ENCODE data around the gene DOCK2.

Gene DOCK2

GRCh38 chr5:169742771-169743296, 105.8 kb downstream of the DOCK2 start:
- H3K27ac ChIP-seq (replicated peaks; ENCODE audit: low read length), result no peak overlapping the region
- H4K8ac ChIP-seq (ENCODE audit: low read depth, low read length), result no peak overlapping the region
- DNase-seq (ENCODE audit: low spot score), result no peak
- no peak overlapping the region for H2AK5ac ChIP-seq (ENCODE audit: low read depth, low read length)
- no peak overlapping the region for H3K4me3 ChIP-seq (ENCODE audit: low read length in 2 of 2)
- H3K18ac ChIP-seq (ENCODE audit: low read length), result no peak overlapping the region
- no peaks in the 10 kb centered on the region for H3K79me1 ChIP-seq (ENCODE audit: low read depth, low read length)
- no peak overlapping the region for H3K4me2 ChIP-seq (ENCODE audit: insufficient read depth, low read length, poor library complexity, severe bottlenecking)
- no peak overlapping the region for H2BK12ac ChIP-seq (ENCODE audit: low read length)
- no peak overlapping the region for H3K23ac ChIP-seq (ENCODE audit: low read depth, low read length, poor library complexity)
- no peaks in the 10 kb centered on the region for H3K36me3 ChIP-seq (replicated peaks in 1 of 2; ENCODE audit: control insufficient read depth in 2 of 2, insufficient read depth in 2 of 2, low read length in 2 of 2)
- WGBS, 2 donors (ENCODE audit: extremely low coverage in 2 of 2, insufficient read length in 2 of 2, insufficient replicate concordance in 1 of 2), result no CpG with 5 or more reads among the region's 7 CpGs
- no peaks in the 10 kb centered on the region for H3K9me3 ChIP-seq (replicated peaks in 1 of 2; ENCODE audit: control insufficient read depth in 2 of 2, insufficient read depth in 1 of 2, low read depth in 1 of 2, low read length in 2 of 2)
- H3K14ac ChIP-seq (ENCODE audit: low read length), result no peak overlapping the region
- H2BK15ac ChIP-seq (ENCODE audit: low read length), result no peak overlapping the region
- H4K91ac ChIP-seq (ENCODE audit: low read depth, low read length, poor library complexity), result no peak overlapping the region
- H2AFZ ChIP-seq (ENCODE audit: low read length), result no peak overlapping the region
- H2BK120ac ChIP-seq (ENCODE audit: low read depth, low read length), result no peak overlapping the region
- no peak overlapping the region for H3K4ac ChIP-seq (ENCODE audit: low read length)
- no peak overlapping the region for H3K9ac ChIP-seq (ENCODE audit: low read depth, low read length, poor library complexity)
- H3K4me1 ChIP-seq (ENCODE audit: control insufficient read depth in 2 of 2, insufficient read depth in 1 of 2, low read depth in 1 of 2, low read length in 2 of 2), result no peaks in the 10 kb centered on the region
- no peak overlapping the region for H2BK5ac ChIP-seq (ENCODE audit: low read length)
- peaks cover 0 to 3% (median 0%) of the 10 kb centered on the region in 3 experiments for H3K27me3 ChIP-seq (ENCODE audit: control insufficient read depth in 3 of 3, insufficient read depth in 3 of 3, low read depth in 1 of 3, low read length in 3 of 3)

DNA sequence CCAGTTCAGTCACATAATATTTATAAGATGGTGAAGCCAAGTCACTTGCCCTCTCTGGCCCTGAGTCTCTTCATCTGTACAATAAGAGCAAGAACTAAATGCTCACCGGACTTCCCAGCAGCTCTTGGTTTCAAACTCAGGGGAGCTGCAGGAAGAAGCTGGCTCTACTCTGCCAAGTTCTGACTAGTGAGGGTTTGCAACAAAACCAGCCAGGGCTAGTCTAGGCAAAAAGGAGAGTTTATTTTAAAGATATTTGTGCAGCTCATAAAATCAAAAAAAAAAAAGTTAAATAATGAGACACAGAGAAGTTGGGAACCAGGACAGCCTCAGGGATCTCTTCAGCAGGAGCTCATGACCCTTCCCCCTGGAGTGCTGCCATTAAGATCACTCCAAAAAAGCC, 107.3 kb downstream of the DOCK2 start:
- no peak overlapping the region for H3K4ac ChIP-seq (ENCODE audit: low read length)
- no peak overlapping the region for H3K14ac ChIP-seq (ENCODE audit: low read length)
- H3K4me2 ChIP-seq (ENCODE audit: insufficient read depth, low read length, poor library complexity, severe bottlenecking), result no peak overlapping the region
- H2BK5ac ChIP-seq (ENCODE audit: low read length), result no peak overlapping the region
- peaks cover 0 to 3% (median 0%) of the 10 kb centered on the region in 3 experiments for H3K27me3 ChIP-seq (ENCODE audit: control insufficient read depth in 3 of 3, insufficient read depth in 3 of 3, low read depth in 1 of 3, low read length in 3 of 3)
- no peak overlapping the region for H4K91ac ChIP-seq (ENCODE audit: low read depth, low read length, poor library complexity)
- H3K18ac ChIP-seq (ENCODE audit: low read length), result no peak overlapping the region
- H2AFZ ChIP-seq (ENCODE audit: low read length), result no peak overlapping the region
- H3K27ac ChIP-seq (replicated peaks; ENCODE audit: low read length), result no peak overlapping the region
- no peaks in the 10 kb centered on the region for H3K4me1 ChIP-seq (ENCODE audit: control insufficient read depth in 2 of 2, insufficient read depth in 1 of 2, low read depth in 1 of 2, low read length in 2 of 2)
- no peak overlapping the region for H2AK5ac ChIP-seq (ENCODE audit: low read depth, low read length)
- no peak for DNase-seq (ENCODE audit: low spot score)
- H3K9me3 ChIP-seq (replicated peaks in 1 of 2; ENCODE audit: control insufficient read depth in 2 of 2, insufficient read depth in 1 of 2, low read depth in 1 of 2, low read length in 2 of 2), result no peaks in the 10 kb centered on the region
- H3K23ac ChIP-seq (ENCODE audit: low read depth, low read length, poor library complexity), result no peak overlapping the region
- WGBS, 2 donors (ENCODE audit: extremely low coverage in 2 of 2, insufficient read length in 2 of 2, insufficient replicate concordance in 1 of 2), result no CpG with 5 or more reads among the region's 1 CpG
- no peak overlapping the region for H2BK12ac ChIP-seq (ENCODE audit: low read length)
- no peaks in the 10 kb centered on the region for H3K79me1 ChIP-seq (ENCODE audit: low read depth, low read length)
- H3K4me3 ChIP-seq (ENCODE audit: low read length in 2 of 2), result no peak overlapping the region
- no peaks in the 10 kb centered on the region for H3K36me3 ChIP-seq (replicated peaks in 1 of 2; ENCODE audit: control insufficient read depth in 2 of 2, insufficient read depth in 2 of 2, low read length in 2 of 2)
- H3K9ac ChIP-seq (ENCODE audit: low read depth, low read length, poor library complexity), result no peak overlapping the region
- no peak overlapping the region for H2BK15ac ChIP-seq (ENCODE audit: low read length)
- H4K8ac ChIP-seq (ENCODE audit: low read depth, low read length), result no peak overlapping the region
- H2BK120ac ChIP-seq (ENCODE audit: low read depth, low read length), result no peak overlapping the region

GRCh38 chr5:169745441-169746146, 108.5 kb downstream of the DOCK2 start:
- Histone ChIP-seq H3K4me3 (ENCODE audit: low read length in 2 of 2) (no peak overlapping the region), H4K8ac (ENCODE audit: low read depth, low read length) (no peak overlapping the region), H3K4ac (ENCODE audit: low read length) (no peak overlapping the region), H3K4me1 (ENCODE audit: control insufficient read depth in 2 of 2, insufficient read depth in 1 of 2, low read depth in 1 of 2, low read length in 2 of 2) (no peaks in the 10 kb centered on the region), H3K27me3 (ENCODE audit: control insufficient read depth in 3 of 3, insufficient read depth in 3 of 3, low read depth in 1 of 3, low read length in 3 of 3) (peaks cover 0 to 3% (median 0%) of the 10 kb centered on the region in 3 experiments), H3K9me3 (replicated peaks in 1 of 2; ENCODE audit: control insufficient read depth in 2 of 2, insufficient read depth in 1 of 2, low read depth in 1 of 2, low read length in 2 of 2) (no peaks in the 10 kb centered on the region), H3K4me2 (ENCODE audit: insufficient read depth, low read length, poor library complexity, severe bottlenecking) (no peak overlapping the region), H2BK12ac (ENCODE audit: low read length) (no peak overlapping the region), H3K14ac (ENCODE audit: low read length) (no peak overlapping the region), H2AFZ (ENCODE audit: low read length) (no peak overlapping the region), H4K91ac (ENCODE audit: low read depth, low read length, poor library complexity) (no peak overlapping the region), H3K9ac (ENCODE audit: low read depth, low read length, poor library complexity) (no peak overlapping the region), H2AK5ac (ENCODE audit: low read depth, low read length) (no peak overlapping the region), H2BK120ac (ENCODE audit: low read depth, low read length) (no peak overlapping the region), H2BK15ac (ENCODE audit: low read length) (no peak overlapping the region), H3K36me3 (replicated peaks in 1 of 2; ENCODE audit: control insufficient read depth in 2 of 2, insufficient read depth in 2 of 2, low read length in 2 of 2) (no peaks in the 10 kb centered on the region), H3K27ac (replicated peaks; ENCODE audit: low read length) (no peak overlapping the region), H2BK5ac (ENCODE audit: low read length) (no peak overlapping the region), H3K18ac (ENCODE audit: low read length) (no peak overlapping the region), H3K79me1 (ENCODE audit: low read depth, low read length) (no peaks in the 10 kb centered on the region), H3K23ac (ENCODE audit: low read depth, low read length, poor library complexity) (no peak overlapping the region)
- WGBS, 2 donors (ENCODE audit: extremely low coverage in 2 of 2, insufficient read length in 2 of 2, insufficient replicate concordance in 1 of 2), result no CpG with 5 or more reads among the region's 6 CpGs
- no peak for DNase-seq (ENCODE audit: low spot score)

- Histone ChIP-seq H2AFZ (ENCODE audit: low read length) (no peak overlapping the region), H3K4me1 (ENCODE audit: control insufficient read depth in 2 of 2, insufficient read depth in 1 of 2, low read depth in 1 of 2, low read length in 2 of 2) (no peaks in the 10 kb centered on the region), H3K9me3 (replicated peaks in 1 of 2; ENCODE audit: control insufficient read depth in 2 of 2, insufficient read depth in 1 of 2, low read depth in 1 of 2, low read length in 2 of 2) (no peaks in the 10 kb centered on the region), H2BK12ac (ENCODE audit: low read length) (no peak overlapping the region), H3K4me2 (ENCODE audit: insufficient read depth, low read length, poor library complexity, severe bottlenecking) (no peak overlapping the region), H4K8ac (ENCODE audit: low read depth, low read length) (no peak overlapping the region), H3K14ac (ENCODE audit: low read length) (no peak overlapping the region), H3K23ac (ENCODE audit: low read depth, low read length, poor library complexity) (no peak overlapping the region), H2BK120ac (ENCODE audit: low read depth, low read length) (no peak overlapping the region), H3K4me3 (ENCODE audit: low read length in 2 of 2) (no peak overlapping the region), H3K79me1 (ENCODE audit: low read depth, low read length) (no peaks in the 10 kb centered on the region), H4K91ac (ENCODE audit: low read depth, low read length, poor library complexity) (no peak overlapping the region), H3K36me3 (replicated peaks in 1 of 2; ENCODE audit: control insufficient read depth in 2 of 2, insufficient read depth in 2 of 2, low read length in 2 of 2) (no peaks in the 10 kb centered on the region), H3K27me3 (ENCODE audit: control insufficient read depth in 3 of 3, insufficient read depth in 3 of 3, low read depth in 1 of 3, low read length in 3 of 3) (peaks cover 0 to 3% (median 0%) of the 10 kb centered on the region in 3 experiments), H3K18ac (ENCODE audit: low read length) (no peak overlapping the region), H3K27ac (replicated peaks; ENCODE audit: low read length) (no peak overlapping the region), H2BK5ac (ENCODE audit: low read length) (no peak overlapping the region), H3K4ac (ENCODE audit: low read length) (no peak overlapping the region), H2AK5ac (ENCODE audit: low read depth, low read length) (no peak overlapping the region), H3K9ac (ENCODE audit: low read depth, low read length, poor library complexity) (no peak overlapping the region), H2BK15ac (ENCODE audit: low read length) (no peak overlapping the region)
- no CpG with 5 or more reads among the region's 5 CpGs for WGBS, 2 donors (ENCODE audit: extremely low coverage in 2 of 2, insufficient read length in 2 of 2, insufficient replicate concordance in 1 of 2)
- no peak for DNase-seq (ENCODE audit: low spot score)
Observed at GRCh38 chr5:169746147-169746694, 109.1 kb downstream of the DOCK2 start.

All from neuronal stem cell (in vitro differentiated cells).